CD4-positive, alpha-beta T cell (primary cell): ENCODE data around the gene KCND3. TPM values are rescaled to one million over a fixed set of nuclear protein-coding genes. Genes with fewer than 3 reads are reported as not detected.

Source experiments
- ATAC-seq: fragments of 200-7000 bp; cut with Tn5 transposase; one replicate; pipeline ENCODE4 v1.10.0; 2022; ENCODE audit warnings: mild to moderate bottlenecking; ENCODE audit not compliant: poor library complexity
- CTCF ChIA-PET: fragments of 350-600 bp; sonication (Branson Sonifier 250); formaldehyde crosslinking; loops from one replicate; lab custom pipeline; 2021; ENCODE audit warnings: antibody characterized with exemption, inconsistent platforms; lab: Charles Lee
- POLR2A ChIA-PET: fragments of 350-600 bp; sonication (Branson Sonifier 250); formaldehyde crosslinking; loops from one replicate; lab custom pipeline; 2021; ENCODE audit warnings: antibody characterized with exemption, inconsistent platforms; lab: Charles Lee
- DNase-seq, 14 experiments: peaks; one replicate each; pipeline ENCODE4 v3.0.0-alpha.2; 2013 to 2020; ENCODE audit warnings: mixed read lengths in 2 of 14
- H3K27ac ChIP-seq, 2 donors: one replicate each; pipeline versions ENCODE4 v1.5.1 to v1.7.0; 2013; ENCODE audit warnings: low read length in 2 of 2, low read depth in 1 of 2, mild to moderate bottlenecking in 1 of 2
- H3K27me3 ChIP-seq, 2 experiments: 1 replicate in 1 of 2; 2 replicates in 1 of 2; pipeline versions ENCODE4 v1.6.1 to v1.7.0; 2013; ENCODE audit warnings: low read length in 2 of 2, control low read depth in 1 of 2, mild to moderate bottlenecking in 1 of 2, moderate library complexity in 1 of 2; ENCODE audit not compliant: insufficient read depth in 2 of 2, control insufficient read depth in 1 of 2
- H3K36me3 ChIP-seq: one replicate; pipeline ENCODE4 v1.6.1; 2013; ENCODE audit warnings: low read length, control low read depth; ENCODE audit not compliant: insufficient read depth
- H3K4me1 ChIP-seq: one replicate; pipeline ENCODE4 v1.6.1; 2013; ENCODE audit warnings: low read length, control low read depth; ENCODE audit not compliant: insufficient read depth
- H3K4me3 ChIP-seq: one replicate; pipeline ENCODE4 v1.5.1; 2013; ENCODE audit warnings: mild to moderate bottlenecking, low read length, moderate library complexity
- H3K9me3 ChIP-seq, 2 experiments: 1 replicate in 1 of 2; 2 replicates in 1 of 2; pipeline versions ENCODE4 v1.6.1 to v1.7.0; 2013; ENCODE audit warnings: low read length in 2 of 2, mild to moderate bottlenecking in 2 of 2, control low read depth in 1 of 2, moderate library complexity in 1 of 2; ENCODE audit not compliant: control insufficient read depth in 1 of 2, insufficient read depth in 1 of 2
- H3K27ac Mint-ChIP-seq: one replicate; pipeline ENCODE4 v1.8.0; 2020; ENCODE audit warnings: mixed read lengths
- H3K27me3 Mint-ChIP-seq: one replicate; pipeline ENCODE4 v1.8.0; 2021; ENCODE audit warnings: mixed read lengths
- H3K36me3 Mint-ChIP-seq: one replicate; pipeline ENCODE4 v1.8.0; 2021; ENCODE audit warnings: low read depth, mixed read lengths
- H3K4me1 Mint-ChIP-seq: one replicate; pipeline ENCODE4 v1.8.0; 2021; ENCODE audit warnings: low read depth, mixed read lengths
- H3K4me3 Mint-ChIP-seq: one replicate; pipeline ENCODE4 v1.8.0; 2020; ENCODE audit warnings: mild to moderate bottlenecking, mixed read lengths
- H3K9me3 Mint-ChIP-seq: one replicate; pipeline ENCODE4 v1.8.0; 2020; ENCODE audit warnings: mixed read lengths
- CTCF ChIP-seq: fragments of 200-600 bp; IDR thresholded peaks from one replicate; pipeline ENCODE4 v1.8.0; 2022; ENCODE audit warnings: antibody characterized with exemption, mild to moderate bottlenecking
- intact Hi-C, 2 experiments: fragments of 100-400 bp; cut with DNase I in 1 of 2; cut with micrococcal nuclease in 1 of 2; formaldehyde crosslinking; loops; one replicate each; pipeline versions ENCODE4 v1.15.1 to v1.9.0; 2023 to 2025; cut with DNase I, micrococcal nuclease
- total RNA-seq, 174 experiments: library from RNA in 2 of 174; stranded (reverse) in 2 of 174; gene quantifications; one replicate each; pipeline ENCODE4 v1.2.3 and lab custom pipeline; 2021 to 2026

Gene KCND3
- total RNA-seq, 2 experiments from 2014 or later = 0.05 TPM; not detected in 1

GRCh38 chr1:111733183-111733991 is 256.1 kb downstream of the KCND3 start:
- no peaks in the 10 kb centered on the region for H3K9me3 Mint-ChIP-seq
- no peak overlapping the region for H3K4me3 Mint-ChIP-seq
- no peak for TF ChIP-seq CTCF
- H3K27ac ChIP-seq = no peak overlapping the region
- H3K27me3 Mint-ChIP-seq = no peaks in the 10 kb centered on the region
- intact Hi-C loops = no loop called here
- H3K4me1 ChIP-seq = peaks cover 15% of the 10 kb centered on the region
- H3K9me3 ChIP-seq = no peaks in the 10 kb centered on the region
- no peak overlapping the region for H3K27ac Mint-ChIP-seq
- POLR2A ChIA-PET = no interaction called here
- no peaks in the 10 kb centered on the region for H3K36me3 Mint-ChIP-seq
- no peaks in the 10 kb centered on the region for H3K36me3 ChIP-seq
- ATAC-seq = no peak
- peaks cover 10% of the 10 kb centered on the region for H3K4me1 Mint-ChIP-seq
- no peak overlapping the region for H3K4me3 ChIP-seq
- CTCF ChIA-PET = no interaction called here
- peaks cover 15 to 19% of the 10 kb centered on the region in 2 experiments for H3K27me3 ChIP-seq
- DNase-seq = peak in 3 of 14 experiments; percentile 38 to 71 (median 58)

GRCh38 chr1:111732718-111733117 is 256.8 kb downstream of the KCND3 start:
- peaks cover 4% of the 10 kb centered on the region for H3K4me1 Mint-ChIP-seq
- no peak overlapping the region for H3K27ac Mint-ChIP-seq
- no peaks in the 10 kb centered on the region for H3K27me3 Mint-ChIP-seq
- H3K9me3 Mint-ChIP-seq = no peaks in the 10 kb centered on the region
- no peak for TF ChIP-seq CTCF
- Histone ChIP-seq H3K27me3 (peaks cover 13% of the 10 kb centered on the region in 2 experiments), H3K27ac (no peak overlapping the region), H3K4me3 (no peak overlapping the region), H3K9me3 (no peaks in the 10 kb centered on the region), H3K4me1 (peaks cover 9% of the 10 kb centered on the region), H3K36me3 (no peaks in the 10 kb centered on the region)
- POLR2A ChIA-PET = no interaction called here
- H3K4me3 Mint-ChIP-seq = no peak overlapping the region
- ATAC-seq (no peak), DNase-seq (no peak)
- intact Hi-C loops = no loop called here
- CTCF ChIA-PET = no interaction called here
- no peaks in the 10 kb centered on the region for H3K36me3 Mint-ChIP-seq

- no peak for TF ChIP-seq CTCF
- POLR2A ChIA-PET = no interaction called here
- ATAC-seq = no peak
These were observed 257.5 kb downstream of the KCND3 start for GRCh38 chr1:111731956-111732355.

More at GRCh38 chr1:111731956-111732355, 257.5 kb downstream of the KCND3 start:
- Mint-ChIP-seq H3K36me3 (no peaks in the 10 kb centered on the region), H3K9me3 (no peaks in the 10 kb centered on the region), H3K27me3 (no peaks in the 10 kb centered on the region), H3K27ac (no peak overlapping the region), H3K4me1 (no peaks in the 10 kb centered on the region), H3K4me3 (no peak overlapping the region)
- peaks cover 7% of the 10 kb centered on the region for H3K4me1 ChIP-seq
- H3K36me3 ChIP-seq = no peaks in the 10 kb centered on the region
- no peak for DNase-seq
- no peaks in the 10 kb centered on the region for H3K9me3 ChIP-seq
- H3K27ac ChIP-seq = no peak overlapping the region
- H3K4me3 ChIP-seq = no peak overlapping the region
- intact Hi-C loops = no loop called here
- H3K27me3 ChIP-seq = peaks cover 5% of the 10 kb centered on the region in 2 experiments
- CTCF ChIA-PET = no interaction called here
